ENCODE results near the gene ANKS3.

The ANKS3 gene

DNA sequence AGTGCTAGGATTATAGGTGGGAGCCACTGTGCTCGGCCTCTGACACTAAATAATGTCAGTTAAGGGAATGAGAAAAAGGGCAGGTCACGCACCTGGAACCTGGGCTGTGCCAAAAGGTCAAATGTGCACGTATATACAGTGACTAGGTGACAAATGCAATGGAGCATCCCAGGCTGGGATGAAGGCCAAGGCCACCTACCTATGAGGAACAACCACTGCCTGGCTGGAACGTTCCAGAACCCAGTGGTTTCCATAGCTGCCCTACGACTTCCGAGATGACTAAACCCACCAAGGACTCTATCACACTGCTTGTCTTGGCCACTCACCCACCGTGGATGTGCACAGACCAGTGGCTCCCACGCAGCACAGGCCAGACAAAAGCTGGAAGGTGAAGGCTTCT is 16.8 kb upstream of the ANKS3 start:
- no peaks in the 10 kb centered on the region for H3K4me1 ChIP-seq
- H3K4me3 ChIP-seq (ENCODE audit: low read depth, low read length) = no peak overlapping the region
- no peak overlapping the region for H3K9ac ChIP-seq
- H3K4me2 ChIP-seq (ENCODE audit: low read length) = no peak overlapping the region
- no peak for TF ChIP-seq CTCF (IDR thresholded peaks at IDR 0.05)
- H3K27ac ChIP-seq = no peak overlapping the region
- no peaks in the 10 kb centered on the region for H3K36me3 ChIP-seq (ENCODE audit: control insufficient read depth, insufficient read depth, low read length)
- H2AFZ ChIP-seq = no peak overlapping the region
- no peaks in the 10 kb centered on the region for H3K27me3 ChIP-seq (ENCODE audit: control insufficient read depth, insufficient read depth, low read length)
- no peaks in the 10 kb centered on the region for H3K9me3 ChIP-seq (ENCODE audit: control insufficient read depth, low read length)
- peaks cover 6% of the 10 kb centered on the region for H3K79me2 ChIP-seq

DNA sequence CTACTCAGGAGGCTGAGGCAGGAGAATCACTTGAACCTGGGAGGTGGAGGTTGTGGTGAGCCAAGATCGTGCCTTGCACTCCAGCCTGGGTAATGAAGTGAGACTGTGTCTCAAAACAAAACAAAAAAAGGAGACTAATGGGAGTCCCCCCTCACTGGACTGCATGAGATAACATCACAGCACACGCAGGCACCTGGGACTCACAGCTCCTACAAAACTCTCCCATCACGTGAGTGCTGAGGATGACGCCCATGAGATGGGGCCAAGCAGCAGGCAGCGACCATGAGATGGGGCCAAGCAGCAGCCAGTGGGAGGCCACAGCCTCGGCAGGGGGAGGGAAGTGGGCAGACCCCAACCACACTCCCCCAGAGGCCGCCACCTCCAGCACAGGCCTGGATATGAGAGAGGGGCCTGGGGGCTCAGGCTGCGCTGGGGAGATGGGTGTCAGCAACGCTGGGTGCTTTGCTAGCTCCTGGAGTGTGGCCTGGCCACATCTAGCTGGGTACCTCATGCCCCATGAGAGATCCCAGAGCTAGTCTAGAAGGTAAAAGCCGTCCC is 15.7 kb upstream of the ANKS3 start:
- Histone ChIP-seq H3K4me3 (ENCODE audit: low read depth, low read length) (no peak overlapping the region), H3K4me1 (no peaks in the 10 kb centered on the region), H3K79me2 (peaks cover 3% of the 10 kb centered on the region), H3K27ac (no peak overlapping the region), H3K27me3 (ENCODE audit: control insufficient read depth, insufficient read depth, low read length) (no peaks in the 10 kb centered on the region), H3K9me3 (ENCODE audit: control insufficient read depth, low read length) (no peaks in the 10 kb centered on the region), H3K4me2 (ENCODE audit: low read length) (no peak overlapping the region), H3K9ac (no peak overlapping the region), H3K36me3 (ENCODE audit: control insufficient read depth, insufficient read depth, low read length) (no peaks in the 10 kb centered on the region), H2AFZ (no peak overlapping the region)
- no peak for TF ChIP-seq CTCF (IDR thresholded peaks at IDR 0.05)

GRCh38 chr16:4748682-4749411 is 14.8 kb upstream of the ANKS3 start:
- H3K27ac ChIP-seq = no peak overlapping the region
- no peak overlapping the region for H3K9ac ChIP-seq
- no peaks in the 10 kb centered on the region for H3K4me1 ChIP-seq
- no peak overlapping the region for H2AFZ ChIP-seq
- H3K4me3 ChIP-seq (ENCODE audit: low read depth, low read length) = no peak overlapping the region
- no peaks in the 10 kb centered on the region for H3K27me3 ChIP-seq (ENCODE audit: control insufficient read depth, insufficient read depth, low read length)
- no peak overlapping the region for H3K4me2 ChIP-seq (ENCODE audit: low read length)
- no peak for TF ChIP-seq CTCF (IDR thresholded peaks at IDR 0.05)
- H3K9me3 ChIP-seq (ENCODE audit: control insufficient read depth, low read length) = no peaks in the 10 kb centered on the region
- no peaks in the 10 kb centered on the region for H3K36me3 ChIP-seq (ENCODE audit: control insufficient read depth, insufficient read depth, low read length)
- peaks cover 2% of the 10 kb centered on the region for H3K79me2 ChIP-seq

DNA sequence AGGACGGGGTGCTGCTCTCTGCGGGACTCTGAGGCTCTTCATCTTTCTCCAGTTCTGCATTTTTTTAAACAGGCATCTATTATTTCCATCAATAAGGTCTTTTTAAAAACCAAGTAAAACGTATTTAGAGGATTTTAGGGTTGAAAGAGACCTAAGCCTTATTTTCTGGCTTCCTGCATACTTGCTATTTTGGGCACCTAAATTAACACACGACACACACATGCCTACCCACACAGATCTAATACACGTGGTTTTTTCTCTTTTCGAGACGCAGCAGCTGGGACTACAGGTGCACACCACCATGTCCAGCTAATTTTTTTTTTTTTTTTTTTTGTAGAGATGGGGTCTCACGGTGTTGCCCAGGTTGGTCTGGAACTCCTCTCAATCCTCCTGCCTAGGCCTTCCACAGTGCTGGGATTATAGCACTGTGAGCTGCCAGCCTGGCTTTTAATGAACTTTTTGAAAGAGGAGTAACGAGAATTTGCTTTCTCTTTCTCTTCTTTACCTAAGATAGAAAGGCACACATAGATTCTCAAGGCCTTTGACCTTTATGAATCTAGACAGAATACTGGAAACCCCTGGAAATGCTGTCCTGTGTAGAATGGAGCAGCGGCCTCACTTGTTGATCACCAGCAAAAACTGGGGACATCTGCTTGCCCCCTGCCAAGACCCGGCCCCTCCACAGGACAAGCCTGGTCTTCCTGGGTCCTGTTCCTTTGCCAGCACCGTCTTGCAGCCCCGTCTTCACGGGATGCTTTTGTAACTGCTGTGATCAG is 14.0 kb upstream of the ANKS3 start:
- H2AFZ ChIP-seq = no peak overlapping the region
- peaks cover 6% of the 10 kb centered on the region for H3K4me1 ChIP-seq
- no peak for TF ChIP-seq CTCF (IDR thresholded peaks at IDR 0.05)
- no peaks in the 10 kb centered on the region for H3K27me3 ChIP-seq (ENCODE audit: control insufficient read depth, insufficient read depth, low read length)
- no peaks in the 10 kb centered on the region for H3K36me3 ChIP-seq (ENCODE audit: control insufficient read depth, insufficient read depth, low read length)
- H3K9me3 ChIP-seq (ENCODE audit: control insufficient read depth, low read length) = no peaks in the 10 kb centered on the region
- H3K27ac ChIP-seq = no peak overlapping the region
- H3K4me2 ChIP-seq (ENCODE audit: low read length) = no peak overlapping the region
- H3K9ac ChIP-seq = no peak overlapping the region
- H3K4me3 ChIP-seq (ENCODE audit: low read depth, low read length) = no peak overlapping the region
- H3K79me2 ChIP-seq = no peaks in the 10 kb centered on the region

Measured in parathyroid adenoma (tissue), 2 donors.